ENCODE data around the gene SYCP2.
A peak's percentile ranks its signal among the peaks of the same experiment; 100 is the strongest.
"Not testable (repeated sequence)": the region's sequence is repeated elsewhere in the genome, so short reads cannot be mapped to it uniquely, and the experiment has no call there.

Gene SYCP2

DNA sequence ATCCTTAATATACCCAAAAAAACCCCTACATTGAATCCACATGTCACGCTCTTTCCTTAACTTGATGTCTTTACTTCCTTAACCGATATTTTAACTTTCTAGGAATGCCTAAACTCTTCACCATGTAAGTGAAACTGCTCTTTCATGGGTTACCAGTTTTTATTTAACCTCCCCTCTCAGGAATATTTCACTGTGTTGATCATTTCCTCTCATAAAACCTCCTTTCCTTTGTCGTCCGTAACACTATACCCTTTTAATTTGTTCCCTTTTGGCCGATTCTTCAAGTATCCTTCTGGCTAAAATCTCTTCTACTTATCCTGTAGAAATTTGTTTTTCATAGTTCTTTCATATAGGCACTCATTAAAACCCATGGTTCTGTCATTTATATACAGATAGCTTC, 24.6 kb downstream of the SYCP2 start:
- no peak for DNase-seq (ENCODE audit: low spot score)

DNA sequence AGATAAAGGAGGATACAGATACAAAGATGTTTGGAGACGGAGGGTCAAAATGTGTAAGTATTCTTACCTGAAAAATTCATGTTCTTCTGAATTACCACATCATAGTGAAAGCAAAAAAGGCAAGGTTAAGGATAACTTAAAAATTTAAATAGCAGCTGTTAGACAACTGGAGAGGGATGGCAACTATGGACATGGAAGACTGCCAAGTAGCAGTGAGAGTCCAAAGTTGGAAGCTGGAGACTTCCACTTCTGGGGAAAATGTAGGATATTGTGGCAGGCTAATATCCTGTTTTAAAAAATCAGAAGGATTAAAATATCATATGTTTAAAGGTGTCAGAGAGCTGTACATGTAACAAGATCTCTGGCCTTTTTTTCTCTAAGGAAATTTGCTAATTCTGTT, 29.8 kb downstream of the SYCP2 start:
- DNase-seq (ENCODE audit: low spot score) = no peak

DNA sequence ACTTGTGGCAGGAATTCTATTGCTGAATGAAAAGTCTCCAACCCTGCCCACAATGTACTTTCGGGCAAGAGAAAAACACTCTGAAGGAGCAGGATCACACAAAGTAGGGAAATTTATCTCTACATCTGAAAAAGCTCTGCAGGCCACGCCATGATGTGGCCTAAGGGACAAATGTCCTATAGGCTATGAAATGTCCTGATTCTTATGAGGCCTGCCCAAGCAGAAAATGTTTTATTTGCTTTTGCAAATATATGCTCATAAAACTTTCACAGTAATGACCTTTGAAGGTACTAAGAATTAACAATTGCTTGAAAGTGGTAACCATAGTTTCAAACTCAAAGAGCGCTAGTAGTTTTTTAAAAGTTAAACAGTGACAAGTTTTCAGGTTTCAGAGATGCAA, 31.0 kb downstream of the SYCP2 start:
- DNase-seq (ENCODE audit: low spot score) = no peak

DNA sequence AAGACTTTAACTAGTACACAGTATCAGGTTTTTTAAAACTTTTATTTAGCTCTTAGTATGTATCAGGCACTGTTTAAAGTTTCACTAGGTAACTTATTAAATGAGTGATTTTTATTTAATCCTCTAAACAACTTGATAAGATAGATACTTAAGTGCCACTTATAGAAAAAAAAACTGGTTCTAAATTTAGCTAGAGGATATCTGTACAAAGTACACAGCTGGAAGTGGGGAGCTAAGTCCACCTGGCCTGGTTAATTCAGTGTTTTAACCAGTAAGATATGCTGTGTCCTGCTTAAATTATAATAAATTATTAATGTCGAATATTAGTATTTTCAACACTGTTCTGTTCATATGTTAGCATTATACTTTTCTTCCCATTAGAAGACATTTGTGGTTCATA, 37.5 kb downstream of the SYCP2 start:
- no peak for DNase-seq (ENCODE audit: low spot score)

DNA sequence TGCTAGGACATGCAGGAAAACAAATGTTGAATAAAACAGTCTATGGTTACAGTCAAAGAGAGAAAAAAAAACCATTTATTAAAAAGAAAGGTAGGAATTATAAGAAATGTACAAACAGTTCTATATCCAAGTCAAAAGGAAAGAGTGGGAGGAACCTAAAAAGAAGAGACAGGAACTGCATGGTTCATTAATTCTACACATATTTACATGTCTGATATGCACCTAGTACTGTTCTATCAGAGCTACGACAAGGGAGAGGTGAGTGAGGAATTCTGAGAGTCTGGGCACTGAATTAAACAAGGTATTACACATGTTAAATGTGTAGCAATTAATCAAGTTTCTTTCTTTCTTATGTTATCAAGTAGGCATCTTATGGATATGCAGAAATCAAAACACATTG, 41.9 kb downstream of the SYCP2 start:
- DNase-seq (ENCODE audit: low spot score) = no peak

DNA sequence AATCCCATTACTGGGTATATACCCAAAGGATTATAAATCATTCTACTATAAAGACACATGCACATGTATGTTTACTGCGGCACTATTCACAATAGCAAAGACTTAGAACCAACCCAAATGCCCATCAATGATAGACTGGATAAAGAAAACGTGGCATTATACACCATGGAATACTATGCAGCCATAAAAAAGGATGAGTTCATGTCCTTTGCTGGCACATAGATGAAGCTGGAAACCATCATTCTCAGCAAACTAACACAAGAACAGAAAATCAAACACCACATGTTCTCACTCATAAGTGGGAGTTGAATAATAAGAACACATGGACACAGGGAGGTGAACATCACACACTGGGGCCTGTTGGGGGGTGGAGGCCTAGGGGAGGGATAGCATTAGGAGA, 43.4 kb downstream of the SYCP2 start:
- not testable (repeated sequence) for DNase-seq (ENCODE audit: low spot score)

DNA sequence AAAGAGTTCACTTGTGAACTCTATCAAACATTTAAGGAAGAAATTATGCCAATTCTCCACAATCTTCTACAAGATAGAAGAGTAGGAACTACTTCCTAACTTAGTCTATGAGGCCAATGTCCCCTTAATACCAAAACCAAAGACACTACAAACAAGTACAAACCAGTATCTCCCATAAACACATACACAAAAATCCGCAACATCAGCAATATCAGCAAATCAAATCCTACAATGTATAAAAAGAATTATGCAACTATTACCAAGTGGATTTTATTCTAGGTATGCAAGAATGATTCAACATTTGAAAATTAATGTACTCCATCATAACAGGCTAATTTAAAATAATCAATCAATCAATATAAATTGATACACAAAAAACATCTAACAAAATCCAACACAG, 45.4 kb downstream of the SYCP2 start:
- DNase-seq (ENCODE audit: low spot score) = no peak

DNA sequence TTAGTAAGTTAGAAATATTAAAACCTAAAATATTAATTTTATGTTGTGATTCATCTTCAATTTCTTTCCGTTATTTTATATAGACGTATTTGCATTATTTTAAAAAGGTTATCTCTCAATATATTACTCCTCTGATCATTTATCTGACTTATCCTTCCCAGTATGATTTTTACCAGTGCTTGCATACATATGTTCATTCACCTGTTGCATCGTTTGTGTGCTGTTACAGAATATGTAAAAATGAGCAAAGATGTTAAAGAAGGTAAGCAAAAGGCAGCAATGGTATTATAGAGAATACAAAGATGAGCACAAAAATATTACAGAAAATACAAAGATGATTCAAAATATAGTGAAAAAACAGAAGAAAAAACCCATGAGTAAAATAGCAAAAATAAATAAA, 48.9 kb downstream of the SYCP2 start:
- no peak for DNase-seq (ENCODE audit: low spot score)

DNA sequence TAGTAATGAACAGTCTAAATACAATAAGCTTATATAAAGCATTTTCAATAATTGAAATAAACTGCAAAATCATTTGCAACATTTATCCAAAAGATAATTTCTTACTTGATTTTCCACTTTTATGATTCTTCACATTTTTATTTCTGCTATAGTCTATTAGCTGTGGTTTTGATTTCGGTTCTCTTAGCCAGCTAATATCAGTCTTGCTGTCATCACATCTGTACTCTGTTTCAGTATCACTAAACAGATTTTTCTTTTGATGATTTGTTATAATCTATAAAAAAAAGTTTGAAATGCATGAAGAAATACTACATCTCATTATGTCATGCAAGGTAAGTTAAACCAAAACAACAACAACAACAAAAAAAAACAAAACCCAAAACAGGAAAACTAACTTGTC, 53.2 kb downstream of the SYCP2 start:
- DNase-seq (ENCODE audit: low spot score) = no peak

DNA sequence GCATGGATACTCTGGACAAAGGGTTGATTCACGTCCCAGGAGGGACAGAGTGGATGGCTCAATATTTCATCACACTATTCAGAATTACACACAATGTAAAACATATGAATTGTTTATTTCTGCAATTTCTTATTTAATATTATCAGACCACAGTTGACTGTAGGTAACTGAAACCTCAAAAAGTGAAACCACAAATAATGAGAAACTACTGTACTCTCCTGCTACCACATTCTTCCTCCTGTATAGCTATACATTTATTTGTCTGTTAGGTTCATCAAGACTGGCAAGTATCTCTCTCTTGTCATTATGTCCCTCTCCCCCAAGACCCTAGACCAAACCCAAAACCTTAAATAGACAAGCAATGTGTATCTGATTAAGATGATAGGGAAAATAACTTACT, 60.0 kb downstream of the SYCP2 start:
- DNase-seq (ENCODE audit: low spot score) = no peak

DNA sequence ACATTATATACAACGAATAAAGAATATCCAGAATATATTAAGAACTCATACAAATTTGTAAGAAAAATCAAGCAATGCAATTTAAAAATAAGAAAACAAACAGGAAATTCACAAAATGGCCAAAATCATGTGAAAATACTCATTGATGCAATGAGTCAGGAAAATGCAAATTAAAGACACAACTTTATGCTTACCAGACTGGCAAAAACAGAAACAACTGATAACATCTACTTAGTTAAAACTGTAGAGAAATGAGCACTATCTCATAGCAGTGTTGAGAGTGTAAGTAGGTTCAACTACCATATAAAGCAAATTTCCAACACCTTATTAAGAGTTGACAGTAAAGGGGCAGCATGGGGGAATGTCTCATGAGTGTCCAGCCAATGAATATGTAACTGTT, 62.3 kb downstream of the SYCP2 start:
- no peak for DNase-seq (ENCODE audit: low spot score)

DNA sequence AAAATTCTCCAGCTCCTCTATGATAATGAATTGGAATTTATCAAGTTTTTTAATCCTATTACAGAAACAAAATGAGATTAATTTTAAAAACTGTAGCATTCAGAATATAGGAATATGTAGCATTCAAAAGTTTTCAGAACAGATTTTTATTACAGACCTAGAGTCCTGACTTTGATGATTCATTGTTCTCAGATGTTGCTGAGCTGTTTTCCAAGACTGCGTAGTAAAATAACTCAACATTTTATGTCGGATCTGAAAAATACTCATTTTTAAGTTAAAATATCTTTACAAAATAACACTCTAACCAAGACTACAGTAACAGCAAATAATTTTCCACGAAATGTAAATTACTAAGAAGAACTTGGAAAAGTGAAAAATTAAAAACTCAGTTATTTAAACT, 67.1 kb downstream of the SYCP2 start:
- DNase-seq (ENCODE audit: low spot score) = peak; percentile 24

DNA sequence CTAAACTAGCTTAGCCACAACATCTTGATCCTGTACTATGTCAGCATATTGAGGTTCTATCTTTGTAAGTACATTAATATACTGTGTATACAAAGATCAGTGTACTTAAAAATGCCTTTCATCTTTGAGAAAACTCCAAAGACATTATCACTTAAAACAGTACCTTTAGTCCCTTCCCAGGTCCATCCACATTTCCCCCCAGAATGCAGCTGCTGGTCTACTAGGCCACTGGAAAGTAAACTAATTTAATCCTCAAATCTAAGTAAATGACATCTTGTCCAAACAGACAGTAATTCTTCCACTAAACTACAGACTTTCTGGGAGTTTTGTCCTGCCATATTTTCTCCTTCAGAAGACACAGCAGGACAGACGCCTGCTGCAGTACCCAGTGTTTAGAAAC, 68.7 kb downstream of the SYCP2 start:
- DNase-seq (ENCODE audit: low spot score) = no peak

DNA sequence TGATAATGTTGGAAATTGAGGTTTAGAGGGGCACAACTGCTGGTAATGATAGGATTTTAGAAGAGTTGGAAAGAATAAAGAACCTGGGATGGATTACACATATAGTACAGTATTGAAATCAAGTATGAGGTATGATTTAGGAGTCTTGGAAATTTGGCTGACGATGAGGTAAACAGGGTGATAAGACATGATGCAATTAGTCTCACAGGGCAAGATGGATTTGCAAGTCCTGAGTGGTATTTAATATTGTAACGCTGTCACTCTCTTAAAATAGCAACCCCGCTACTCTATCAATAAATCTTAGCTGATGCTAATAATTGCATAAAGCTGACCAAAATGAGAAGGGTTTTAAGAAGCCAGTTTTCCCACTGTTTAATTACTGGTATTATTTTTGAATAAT, 70.4 kb downstream of the SYCP2 start:
- no peak for DNase-seq (ENCODE audit: low spot score)

DNA sequence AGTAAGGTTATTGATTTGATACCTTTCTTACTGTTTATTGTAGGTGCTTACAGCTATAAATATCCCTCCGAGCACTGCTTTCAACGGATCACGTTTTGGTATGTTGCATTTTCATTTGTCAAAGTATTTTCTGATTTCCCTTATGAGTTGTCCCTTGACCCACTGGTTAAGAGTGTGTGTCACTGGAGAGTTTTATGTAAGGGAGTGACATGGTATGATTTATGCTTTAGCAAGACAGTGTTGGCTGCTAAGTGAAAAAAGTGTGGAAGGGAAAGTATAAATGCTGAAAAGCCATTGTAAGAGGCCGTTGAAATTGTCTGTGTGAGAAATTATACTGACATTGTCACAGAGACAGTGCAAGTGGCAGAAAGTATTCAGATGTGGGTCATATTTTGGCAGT, 72.0 kb downstream of the SYCP2 start:
- no peak for DNase-seq (ENCODE audit: low spot score)

DNA sequence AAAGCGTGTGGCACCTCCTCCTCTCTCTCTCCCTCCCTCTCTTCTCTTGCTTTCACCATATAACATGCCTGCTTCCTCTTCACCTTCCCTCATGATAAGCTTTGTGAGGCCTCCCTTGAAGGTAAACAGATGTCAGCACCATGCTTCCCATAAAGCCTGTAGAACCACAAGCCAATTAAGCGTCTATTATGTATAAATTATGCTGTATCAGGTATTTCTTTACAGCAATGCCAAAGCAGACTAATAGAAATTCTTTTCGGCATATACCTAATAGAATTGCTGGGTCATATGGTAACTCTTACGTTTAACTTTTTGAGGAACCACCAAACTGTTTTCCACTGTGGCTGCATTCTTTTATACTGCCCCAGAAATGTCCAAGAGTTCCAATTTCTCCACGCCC, 75.0 kb downstream of the SYCP2 start:
- DNase-seq (ENCODE audit: low spot score) = no peak

DNA sequence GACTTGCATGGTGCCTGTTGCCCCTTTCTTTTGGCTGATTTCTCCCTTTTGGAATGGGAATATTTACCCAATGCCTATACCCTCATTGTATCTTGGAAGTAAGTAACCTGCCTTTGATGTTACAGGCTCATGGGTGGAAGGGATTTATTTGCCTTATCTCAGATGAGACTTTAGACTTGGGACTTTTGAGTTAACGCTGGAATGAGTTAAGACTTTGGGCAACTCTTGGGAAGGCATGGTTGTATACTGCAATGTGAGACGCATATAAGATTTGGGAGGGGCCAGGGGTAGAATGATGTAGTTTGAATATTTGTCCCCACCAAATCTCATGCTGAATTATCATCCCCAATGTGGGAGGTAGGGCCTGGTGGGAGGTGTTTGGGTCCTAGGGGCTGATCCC, 75.5 kb downstream of the SYCP2 start:
- DNase-seq (ENCODE audit: low spot score) = no peak

DNA sequence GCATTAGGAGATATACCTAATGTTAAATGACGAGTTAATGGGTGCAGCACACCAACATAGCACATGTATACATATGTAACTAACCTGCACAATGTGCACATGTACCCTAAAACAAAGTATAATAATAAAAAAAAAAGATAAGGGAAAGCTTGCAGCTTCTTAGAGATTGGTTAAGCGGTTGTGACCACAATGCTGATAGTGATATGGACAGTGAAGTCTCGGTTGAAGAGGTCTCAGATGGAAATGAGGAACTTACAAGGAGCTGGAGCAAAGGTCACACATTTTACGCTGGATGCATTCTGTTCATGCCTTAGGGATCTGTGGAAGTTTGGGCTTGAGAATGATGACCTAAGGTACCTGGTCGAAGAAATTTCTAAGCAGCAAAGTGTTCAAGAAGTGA, 76.5 kb downstream of the SYCP2 start:
- DNase-seq (ENCODE audit: low spot score) = not testable (repeated sequence)

DNA sequence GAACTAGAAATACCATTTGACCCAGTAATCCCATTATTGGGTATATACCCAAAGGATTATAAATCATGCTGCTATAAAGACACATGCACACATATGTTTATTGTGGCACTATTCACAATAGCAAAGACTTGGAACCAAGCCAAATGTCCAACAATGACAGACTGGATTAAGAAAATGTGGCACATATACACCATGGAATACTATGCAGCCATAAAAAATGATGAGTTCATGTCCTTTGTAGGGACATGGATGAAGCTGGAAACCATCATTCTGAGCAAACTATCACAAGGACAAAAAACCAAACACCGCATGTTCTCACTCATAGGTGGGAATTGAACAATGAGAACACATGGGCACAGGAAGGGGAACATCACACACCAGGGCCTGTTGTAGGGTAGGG, 76.9 kb downstream of the SYCP2 start:
- DNase-seq (ENCODE audit: low spot score) = not testable (repeated sequence)

DNA sequence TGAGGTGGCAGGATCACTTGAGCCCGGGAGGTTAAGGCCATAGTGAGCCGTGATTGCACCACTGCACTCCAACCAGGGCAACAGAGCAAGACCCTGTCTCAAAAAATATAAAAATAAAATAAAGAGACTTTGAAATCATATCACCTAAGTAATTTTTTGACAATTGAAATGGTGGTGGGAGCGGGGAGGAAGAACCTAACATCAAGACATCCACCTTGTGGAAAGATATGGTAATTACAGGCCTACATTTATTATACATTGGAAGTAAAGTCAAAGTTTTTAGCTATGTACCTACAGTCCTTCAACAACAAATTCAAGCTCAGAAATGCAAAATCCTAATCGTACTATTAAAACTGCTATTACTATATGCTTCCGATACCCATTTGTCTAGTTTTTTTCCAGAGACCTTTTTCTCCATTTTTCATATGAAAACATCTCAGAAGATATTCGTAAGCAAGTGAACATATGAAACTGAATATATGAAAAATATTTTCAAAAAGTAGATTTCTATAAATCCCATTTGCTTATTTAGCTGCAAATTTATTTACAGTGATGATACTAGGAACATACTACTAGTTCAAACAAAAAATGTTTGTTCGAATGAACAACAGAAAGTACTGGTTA, 83.3 kb downstream of the SYCP2 start:
- DNase-seq (ENCODE audit: low spot score) = peak; percentile 44

DNA sequence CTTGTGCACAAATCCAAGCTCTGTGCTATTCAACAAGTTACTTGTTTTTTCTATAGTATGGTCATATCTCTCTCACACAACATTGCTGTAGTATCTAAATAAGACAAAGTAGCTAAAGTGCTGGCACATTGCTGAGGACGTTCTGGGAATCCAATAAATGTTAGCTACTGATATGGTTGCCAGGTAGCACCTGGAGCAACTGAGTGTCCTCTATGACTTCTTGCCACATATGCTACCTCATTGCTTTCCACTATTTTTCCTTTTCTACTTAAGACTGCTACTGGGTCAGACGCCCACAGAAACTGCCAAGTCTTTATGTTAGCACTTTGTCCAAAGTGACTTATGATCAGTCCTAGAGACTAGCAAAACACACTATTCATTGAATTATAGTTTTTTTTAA, 85.3 kb downstream of the SYCP2 start:
- DNase-seq (ENCODE audit: low spot score) = no peak

DNA sequence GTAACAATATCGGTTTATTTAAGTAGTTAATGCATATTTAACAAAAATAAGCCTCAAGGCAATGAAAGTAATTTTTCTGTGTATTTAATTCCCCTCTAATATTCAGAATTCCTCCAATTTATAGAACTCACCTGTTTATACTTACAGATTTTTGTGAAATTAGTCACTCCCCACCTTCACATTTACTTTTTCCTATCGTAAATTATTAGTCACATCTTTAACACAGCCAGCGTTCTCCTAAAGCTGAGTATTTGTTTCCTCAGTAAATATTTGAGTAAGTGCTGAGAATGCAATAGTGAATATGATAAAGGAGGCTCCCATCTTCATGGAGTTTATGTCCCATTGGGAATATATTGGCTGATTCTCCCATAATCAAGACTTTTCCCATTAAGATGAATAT, 88.0 kb downstream of the SYCP2 start:
- no peak for DNase-seq (ENCODE audit: low spot score)

DNA sequence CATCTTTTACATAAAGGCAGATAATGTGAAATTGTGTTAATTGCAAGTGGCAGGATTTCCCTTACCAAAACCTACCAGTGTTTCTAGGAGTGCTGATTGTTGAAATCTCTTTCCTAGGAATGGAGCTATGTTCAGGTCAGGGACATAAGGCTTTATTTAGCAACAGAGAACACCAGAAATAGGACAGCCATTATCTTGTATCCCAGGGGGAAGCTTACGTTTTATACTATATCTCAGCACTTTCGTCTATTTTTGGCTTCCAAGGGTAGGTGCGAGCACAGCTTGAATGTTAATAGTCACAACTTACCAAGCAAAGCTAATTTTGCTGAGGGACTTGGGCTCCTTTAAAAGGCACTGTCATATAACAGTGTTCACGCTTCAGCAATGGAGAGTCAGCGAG, 94.0 kb downstream of the SYCP2 start:
- no peak for DNase-seq (ENCODE audit: low spot score)

DNA sequence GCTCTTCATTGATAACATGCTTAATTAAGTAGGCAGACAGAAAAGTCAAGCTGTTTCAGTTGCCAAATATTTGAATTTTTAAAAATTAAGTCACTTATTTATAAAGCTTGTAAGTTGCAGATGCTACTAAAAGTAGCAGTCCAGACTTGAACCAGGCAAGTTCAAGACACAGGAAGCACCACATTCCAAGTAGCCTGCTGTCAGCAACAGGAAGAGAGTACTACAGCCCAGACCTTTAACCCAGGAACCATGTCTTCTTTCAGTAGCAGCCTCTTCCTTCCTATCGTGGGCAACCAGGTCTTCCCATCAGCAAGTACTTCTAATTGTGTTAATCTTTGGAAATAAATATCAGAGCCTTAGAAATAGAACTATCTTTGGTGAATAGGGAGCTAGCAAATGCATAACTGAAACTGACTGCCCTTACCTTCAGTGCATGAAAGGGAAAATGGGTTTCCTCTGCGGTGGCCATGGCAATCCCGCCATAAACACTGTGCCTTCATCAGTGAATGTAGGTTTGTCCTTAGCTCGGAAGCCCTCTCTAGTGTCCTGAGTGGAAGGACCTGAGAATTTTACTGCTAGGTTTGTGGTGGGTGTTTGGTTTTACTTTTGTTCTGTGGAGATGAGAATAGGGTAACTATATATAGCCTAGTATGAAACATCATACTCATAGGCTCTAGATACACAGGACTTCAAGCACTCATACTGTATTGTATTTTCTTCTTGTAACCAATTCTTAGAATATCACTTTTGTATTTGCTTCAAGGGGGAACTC, 95.6 kb downstream of the SYCP2 start:
- no peak for DNase-seq (ENCODE audit: low spot score)

Data from AG20443 (cell line).